ENCODE data around the gene SLC25A17. TPM values are rescaled to one million over a fixed set of nuclear protein-coding genes. Genes with fewer than 3 reads are reported as not detected.
A peak's percentile ranks its signal among the peaks of the same experiment; 100 is the strongest.

SLC25A17 gene
- total RNA-seq, 2 donors from 2014 or later, result 5.5 to 7.2 TPM

- Histone ChIP-seq H3K9me3 (no peaks in the 10 kb centered on the region), H3K4me1 (no peaks in the 10 kb centered on the region), H3K27ac (no peak overlapping the region), H3K27me3 (no peaks in the 10 kb centered on the region), H3K36me3 (no peaks in the 10 kb centered on the region), H3K4me3 (no peak overlapping the region)
- DNase-seq (ENCODE audit: low spot score), result no peak
- no peak for TF ChIP-seq CTCF (IDR thresholded peaks at IDR 0.05)
Observed at GRCh38 chr22:40758390-40758789, 60.8 kb downstream of the SLC25A17 start.

- no peak for TF ChIP-seq CTCF (IDR thresholded peaks at IDR 0.05)
- Histone ChIP-seq H3K4me3 (no peak overlapping the region), H3K27ac (no peak overlapping the region), H3K36me3 (no peaks in the 10 kb centered on the region), H3K27me3 (no peaks in the 10 kb centered on the region), H3K9me3 (no peaks in the 10 kb centered on the region), H3K4me1 (no peaks in the 10 kb centered on the region)
- no peak for DNase-seq (ENCODE audit: low spot score)
Observed at GRCh38 chr22:40757071-40757470, 62.1 kb downstream of the SLC25A17 start.

- no peak for TF ChIP-seq CTCF (IDR thresholded peaks at IDR 0.05)
- no peaks in the 10 kb centered on the region for H3K27me3 ChIP-seq
- H3K27ac ChIP-seq, result no peak overlapping the region
- DNase-seq (ENCODE audit: low spot score), result no peak
- no peaks in the 10 kb centered on the region for H3K9me3 ChIP-seq
- no peaks in the 10 kb centered on the region for H3K36me3 ChIP-seq
- no peak overlapping the region for H3K4me3 ChIP-seq
- no peaks in the 10 kb centered on the region for H3K4me1 ChIP-seq
Observed at GRCh38 chr22:40753114-40753513, 66.0 kb downstream of the SLC25A17 start.

DNA sequence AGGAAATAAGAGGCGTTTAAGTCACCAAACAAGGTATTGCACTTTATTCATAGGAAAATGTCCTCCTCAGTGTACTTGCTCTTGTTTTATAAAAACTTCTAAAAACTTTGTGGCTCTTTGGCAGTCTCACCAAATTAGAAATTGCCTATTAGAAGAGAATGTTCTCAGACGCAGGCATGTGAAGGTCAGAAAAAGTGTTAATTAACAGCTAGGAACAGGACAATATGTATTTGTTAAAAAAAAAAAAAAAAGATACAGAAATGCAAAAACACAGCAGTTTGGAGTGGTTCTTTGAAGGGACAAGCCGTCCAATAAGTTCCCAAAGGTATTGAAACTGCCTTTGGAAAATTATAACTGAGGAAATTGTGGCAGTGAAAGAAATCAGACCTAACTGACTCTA is 67.9 kb downstream of the SLC25A17 start:
- no peaks in the 10 kb centered on the region for H3K36me3 ChIP-seq
- no peaks in the 10 kb centered on the region for H3K4me1 ChIP-seq
- H3K27me3 ChIP-seq, result no peaks in the 10 kb centered on the region
- TF ChIP-seq CTCF (IDR thresholded peaks at IDR 0.05), result no peak
- no peak for DNase-seq (ENCODE audit: low spot score)
- peak overlapping the region in 1 of 2 donors; percentile 11 for H3K27ac ChIP-seq
- H3K4me3 ChIP-seq, result no peak overlapping the region
- H3K9me3 ChIP-seq, result no peaks in the 10 kb centered on the region

- no peak for TF ChIP-seq CTCF (IDR thresholded peaks at IDR 0.05)
- no peak for DNase-seq (ENCODE audit: low spot score)
- H3K4me1 ChIP-seq, result no peaks in the 10 kb centered on the region
- no peaks in the 10 kb centered on the region for H3K27me3 ChIP-seq
- H3K4me3 ChIP-seq, result no peak overlapping the region
- H3K36me3 ChIP-seq, result no peaks in the 10 kb centered on the region
- H3K27ac ChIP-seq, result no peak overlapping the region
- H3K9me3 ChIP-seq, result no peaks in the 10 kb centered on the region
Observed at GRCh38 chr22:40749829-40750228, 69.3 kb downstream of the SLC25A17 start.

Data from right atrium auricular region (tissue), 2 donors.